ENCODE measurements around the gene PTPRK.
"Not testable (repeated sequence)": the region's sequence is repeated elsewhere in the genome, so short reads cannot be mapped to it uniquely, and the experiment has no call there.

The PTPRK gene

DNA sequence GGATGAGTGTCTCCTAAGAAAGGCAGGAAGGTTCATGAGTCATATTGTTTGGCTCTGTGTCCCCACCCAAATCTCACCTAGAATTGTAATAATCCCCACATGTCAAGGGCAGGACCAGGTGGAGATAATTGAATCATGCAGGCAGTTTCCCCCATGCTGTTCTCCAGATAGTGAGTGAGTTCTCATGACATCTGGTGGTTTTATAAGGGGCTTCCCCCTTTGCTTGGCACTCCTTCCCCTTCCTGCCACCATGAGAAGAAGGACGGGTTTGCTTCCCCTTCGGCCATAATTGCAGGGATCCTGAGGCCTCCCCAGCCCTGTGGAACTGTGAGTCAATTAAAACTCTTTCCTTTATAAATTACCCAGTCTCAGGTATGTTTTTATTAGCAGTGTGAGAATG lies 542.2 kb downstream of the PTPRK start:
- peaks cover 8 to 26% (median 18%) of the 10 kb centered on the region in 5 donors for H3K36me3 ChIP-seq (ENCODE audit: control insufficient read depth in 5 of 5, insufficient read depth in 5 of 5, low read length in 5 of 5)
- not testable (repeated sequence) for H3K27ac ChIP-seq (ENCODE audit: low read depth, low read length)

DNA sequence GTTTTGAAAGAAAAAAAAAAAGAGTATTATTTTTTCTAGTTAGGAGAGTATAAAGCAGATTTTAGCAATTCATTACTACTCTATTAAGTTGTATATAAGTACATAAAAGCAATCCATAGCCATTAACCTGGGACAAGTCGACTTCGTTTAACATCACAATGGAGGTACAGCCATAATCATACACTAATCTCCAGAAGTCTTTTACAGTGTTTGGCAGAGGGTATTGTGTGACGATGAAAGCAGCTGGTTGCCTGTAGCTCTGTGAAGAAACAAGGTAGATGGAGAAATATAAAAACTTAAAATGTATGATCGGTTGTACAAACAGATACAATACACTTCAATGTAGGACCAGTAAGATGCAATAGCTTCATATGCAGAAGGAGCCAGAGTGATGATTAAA lies 543.6 kb downstream of the PTPRK start:
- no peak overlapping the region for H3K9ac ChIP-seq (ENCODE audit: low read length in 5 of 5)
- no peaks in the 10 kb centered on the region for H3K4me1 ChIP-seq (ENCODE audit: control insufficient read depth in 5 of 5, insufficient read depth in 5 of 5, low read length in 5 of 5)
- no peak overlapping the region for H3K4me3 ChIP-seq (ENCODE audit: low read depth in 1 of 5, low read length in 5 of 5)
- H3K27me3 ChIP-seq (ENCODE audit: control insufficient read depth in 5 of 5, insufficient read depth in 4 of 5, low read length in 5 of 5), result no peaks in the 10 kb centered on the region
- H3K9me3 ChIP-seq (ENCODE audit: control insufficient read depth in 5 of 5, low read length in 5 of 5), result no peaks in the 10 kb centered on the region
- H3K36me3 ChIP-seq (ENCODE audit: control insufficient read depth in 5 of 5, insufficient read depth in 5 of 5, low read length in 5 of 5), result peaks cover 13 to 34% (median 22%) of the 10 kb centered on the region in 5 donors
- H3K27ac ChIP-seq (ENCODE audit: low read depth, low read length), result no peak overlapping the region

More for the DNA sequence above, 542.2 kb downstream of the PTPRK start:
- not testable (repeated sequence) for H3K27me3 ChIP-seq (ENCODE audit: control insufficient read depth in 5 of 5, insufficient read depth in 4 of 5, low read length in 5 of 5); H3K4me1 ChIP-seq (ENCODE audit: control insufficient read depth in 5 of 5, insufficient read depth in 5 of 5, low read length in 5 of 5); H3K4me3 ChIP-seq (ENCODE audit: low read depth in 1 of 5, low read length in 5 of 5); H3K9ac ChIP-seq (ENCODE audit: low read length in 5 of 5); H3K9me3 ChIP-seq (ENCODE audit: control insufficient read depth in 5 of 5, low read length in 5 of 5)

DNA sequence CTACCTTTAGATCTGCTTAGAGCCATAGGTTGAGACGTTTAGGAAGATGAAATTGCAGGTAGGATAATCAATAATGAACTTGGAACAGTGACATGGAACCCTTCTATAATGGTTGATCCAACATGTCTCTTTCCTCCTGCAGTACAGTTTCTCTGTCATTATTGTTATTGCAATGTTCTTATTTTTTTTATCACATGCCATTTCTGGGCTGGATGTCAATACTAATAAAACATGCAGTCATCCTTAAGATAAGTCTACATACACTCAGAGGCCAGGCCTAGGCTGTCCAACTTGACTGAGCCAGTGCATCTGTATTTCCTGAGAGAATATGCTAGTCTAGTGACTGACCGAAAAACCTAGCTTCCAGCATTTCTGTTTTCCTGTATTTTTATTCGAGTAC lies 544.3 kb downstream of the PTPRK start:
- no peaks in the 10 kb centered on the region for H3K9me3 ChIP-seq (ENCODE audit: control insufficient read depth in 5 of 5, low read length in 5 of 5)
- H3K27ac ChIP-seq (ENCODE audit: low read depth, low read length), result no peak overlapping the region
- H3K27me3 ChIP-seq (ENCODE audit: control insufficient read depth in 5 of 5, insufficient read depth in 4 of 5, low read length in 5 of 5), result no peaks in the 10 kb centered on the region
- peaks cover 13 to 35% (median 22%) of the 10 kb centered on the region in 5 donors for H3K36me3 ChIP-seq (ENCODE audit: control insufficient read depth in 5 of 5, insufficient read depth in 5 of 5, low read length in 5 of 5)
- H3K4me3 ChIP-seq (ENCODE audit: low read depth in 1 of 5, low read length in 5 of 5), result no peak overlapping the region
- H3K9ac ChIP-seq (ENCODE audit: low read length in 5 of 5), result no peak overlapping the region
- no peaks in the 10 kb centered on the region for H3K4me1 ChIP-seq (ENCODE audit: control insufficient read depth in 5 of 5, insufficient read depth in 5 of 5, low read length in 5 of 5)

DNA sequence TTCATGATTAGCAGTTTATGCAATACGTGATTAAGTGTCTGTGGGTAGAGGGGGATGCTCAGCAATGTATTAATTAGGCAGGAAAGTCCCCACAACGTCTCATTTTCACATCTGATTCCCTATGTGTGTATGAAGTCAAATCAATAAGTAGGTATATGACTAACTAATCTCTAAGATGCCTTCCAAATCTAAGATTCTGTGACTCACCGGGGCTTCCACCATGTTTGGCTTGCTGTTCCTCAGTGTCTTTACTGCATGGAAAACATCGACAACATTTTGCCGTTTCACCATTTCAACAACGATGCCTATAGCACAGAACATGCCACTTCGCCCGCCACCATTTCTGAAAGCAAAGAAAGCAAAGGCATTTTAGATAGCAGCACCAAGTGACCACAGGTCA lies 547.6 kb downstream of the PTPRK start:
- Histone ChIP-seq H3K36me3 (ENCODE audit: control insufficient read depth in 5 of 5, insufficient read depth in 5 of 5, low read length in 5 of 5) (peaks cover 13 to 24% (median 20%) of the 10 kb centered on the region in 5 donors), H3K4me1 (ENCODE audit: control insufficient read depth in 5 of 5, insufficient read depth in 5 of 5, low read length in 5 of 5) (no peaks in the 10 kb centered on the region), H3K27ac (ENCODE audit: low read depth, low read length) (no peak overlapping the region), H3K4me3 (ENCODE audit: low read depth in 1 of 5, low read length in 5 of 5) (no peak overlapping the region), H3K27me3 (ENCODE audit: control insufficient read depth in 5 of 5, insufficient read depth in 4 of 5, low read length in 5 of 5) (no peaks in the 10 kb centered on the region), H3K9me3 (ENCODE audit: control insufficient read depth in 5 of 5, low read length in 5 of 5) (no peaks in the 10 kb centered on the region), H3K9ac (ENCODE audit: low read length in 5 of 5) (no peak overlapping the region)

DNA sequence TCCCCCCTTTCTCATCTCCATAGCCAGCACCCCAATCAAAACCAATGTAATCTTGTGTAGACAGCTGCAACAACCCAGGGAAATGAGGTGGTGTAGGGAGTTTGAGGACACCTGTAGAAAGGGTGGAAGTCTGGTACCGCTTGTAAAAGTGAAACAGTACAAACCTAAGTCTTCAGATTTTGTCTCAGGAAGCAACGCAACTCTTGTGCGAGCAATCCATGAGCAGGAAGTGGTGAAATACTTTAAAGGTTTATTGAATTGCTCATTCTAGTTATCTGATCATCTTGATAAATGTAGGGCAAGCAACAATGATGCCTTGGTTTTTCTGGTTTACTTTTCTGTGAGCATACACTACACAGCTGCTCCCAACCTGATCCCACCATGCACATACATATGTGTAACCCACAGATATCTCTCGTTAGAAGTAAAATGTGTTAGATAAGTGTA lies 548.4 kb downstream of the PTPRK start:
- Histone ChIP-seq H3K4me1 (ENCODE audit: control insufficient read depth in 5 of 5, insufficient read depth in 5 of 5, low read length in 5 of 5) (no peaks in the 10 kb centered on the region), H3K27me3 (ENCODE audit: control insufficient read depth in 5 of 5, insufficient read depth in 4 of 5, low read length in 5 of 5) (no peaks in the 10 kb centered on the region), H3K9ac (ENCODE audit: low read length in 5 of 5) (no peak overlapping the region), H3K9me3 (ENCODE audit: control insufficient read depth in 5 of 5, low read length in 5 of 5) (no peaks in the 10 kb centered on the region), H3K4me3 (ENCODE audit: low read depth in 1 of 5, low read length in 5 of 5) (no peak overlapping the region), H3K27ac (ENCODE audit: low read depth, low read length) (no peak overlapping the region), H3K36me3 (ENCODE audit: control insufficient read depth in 5 of 5, insufficient read depth in 5 of 5, low read length in 5 of 5) (peaks cover 13 to 24% (median 19%) of the 10 kb centered on the region in 5 donors)

DNA sequence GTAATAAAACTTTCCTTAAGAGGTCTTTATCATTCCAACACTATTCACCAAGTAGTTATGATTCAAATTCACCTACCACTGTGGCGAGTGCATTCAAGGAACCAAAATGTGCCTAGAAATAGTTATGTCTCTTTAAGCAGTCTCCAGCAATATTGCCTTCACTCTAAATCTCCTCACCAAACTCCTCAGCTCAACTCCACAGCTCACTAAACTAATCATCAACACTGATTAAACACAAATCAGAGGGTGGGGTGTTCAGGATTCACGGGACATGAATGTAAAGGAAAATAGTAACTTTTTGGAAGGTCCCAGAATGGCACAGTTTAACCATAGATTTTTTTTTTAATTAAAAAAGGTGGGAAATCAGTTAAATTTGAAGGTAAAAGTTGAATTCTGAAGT lies 549.0 kb downstream of the PTPRK start:
- H3K36me3 ChIP-seq (ENCODE audit: control insufficient read depth in 5 of 5, insufficient read depth in 5 of 5, low read length in 5 of 5), result peaks cover 11 to 23% (median 19%) of the 10 kb centered on the region in 5 donors
- no peak overlapping the region for H3K4me3 ChIP-seq (ENCODE audit: low read depth in 1 of 5, low read length in 5 of 5)
- no peaks in the 10 kb centered on the region for H3K4me1 ChIP-seq (ENCODE audit: control insufficient read depth in 5 of 5, insufficient read depth in 5 of 5, low read length in 5 of 5)
- H3K27ac ChIP-seq (ENCODE audit: low read depth, low read length), result no peak overlapping the region
- no peak overlapping the region for H3K9ac ChIP-seq (ENCODE audit: low read length in 5 of 5)
- no peaks in the 10 kb centered on the region for H3K27me3 ChIP-seq (ENCODE audit: control insufficient read depth in 5 of 5, insufficient read depth in 4 of 5, low read length in 5 of 5)
- no peaks in the 10 kb centered on the region for H3K9me3 ChIP-seq (ENCODE audit: control insufficient read depth in 5 of 5, low read length in 5 of 5)

DNA sequence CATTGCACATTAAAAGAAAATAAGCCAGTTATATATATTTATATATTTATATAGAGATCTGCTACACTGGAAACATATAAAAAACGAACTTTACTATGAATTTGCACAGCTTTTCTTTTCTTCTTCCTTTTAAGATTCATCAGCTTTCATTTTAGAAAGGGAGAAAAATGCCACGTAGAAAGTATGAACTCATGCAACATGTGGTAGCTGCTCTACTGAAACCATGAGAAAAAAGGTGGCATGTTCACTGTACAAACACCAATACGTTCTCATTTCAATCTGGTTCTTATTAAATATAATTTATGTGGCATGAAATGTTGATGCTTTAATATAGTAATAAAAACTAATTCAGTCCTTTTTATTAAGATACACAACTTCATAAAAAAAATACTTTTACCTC lies 550.7 kb downstream of the PTPRK start:
- Histone ChIP-seq H3K4me1 (ENCODE audit: control insufficient read depth in 5 of 5, insufficient read depth in 5 of 5, low read length in 5 of 5) (no peaks in the 10 kb centered on the region), H3K9ac (ENCODE audit: low read length in 5 of 5) (no peak overlapping the region), H3K27ac (ENCODE audit: low read depth, low read length) (no peak overlapping the region), H3K36me3 (ENCODE audit: control insufficient read depth in 5 of 5, insufficient read depth in 5 of 5, low read length in 5 of 5) (peaks cover 5 to 18% (median 14%) of the 10 kb centered on the region in 5 donors), H3K4me3 (ENCODE audit: low read depth in 1 of 5, low read length in 5 of 5) (no peak overlapping the region), H3K27me3 (ENCODE audit: control insufficient read depth in 5 of 5, insufficient read depth in 4 of 5, low read length in 5 of 5) (no peaks in the 10 kb centered on the region), H3K9me3 (ENCODE audit: control insufficient read depth in 5 of 5, low read length in 5 of 5) (no peaks in the 10 kb centered on the region)

DNA sequence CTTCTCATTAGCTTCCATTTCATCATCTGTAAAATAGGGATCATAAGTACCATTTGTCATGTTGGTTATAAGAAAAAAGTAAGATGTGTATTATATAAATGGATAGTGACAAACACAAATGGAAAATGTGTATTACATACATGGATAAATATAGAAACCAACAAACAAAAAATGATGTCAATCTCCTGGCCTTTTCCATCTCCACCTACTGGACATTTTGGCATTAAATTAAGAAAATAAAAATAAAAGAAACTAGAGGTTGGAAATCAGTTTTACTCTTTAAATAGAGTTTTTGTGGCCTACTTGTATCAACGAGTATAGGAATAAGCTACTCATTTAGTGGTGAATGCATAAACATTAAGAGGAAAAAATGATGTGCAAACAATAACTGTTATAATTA lies 552.0 kb downstream of the PTPRK start:
- Histone ChIP-seq H3K27me3 (ENCODE audit: control insufficient read depth in 5 of 5, insufficient read depth in 4 of 5, low read length in 5 of 5) (no peaks in the 10 kb centered on the region), H3K4me1 (ENCODE audit: control insufficient read depth in 5 of 5, insufficient read depth in 5 of 5, low read length in 5 of 5) (no peaks in the 10 kb centered on the region), H3K27ac (ENCODE audit: low read depth, low read length) (no peak overlapping the region), H3K9ac (ENCODE audit: low read length in 5 of 5) (no peak overlapping the region), H3K9me3 (ENCODE audit: control insufficient read depth in 5 of 5, low read length in 5 of 5) (no peaks in the 10 kb centered on the region), H3K36me3 (ENCODE audit: control insufficient read depth in 5 of 5, insufficient read depth in 5 of 5, low read length in 5 of 5) (peaks cover 5 to 18% (median 12%) of the 10 kb centered on the region in 5 donors), H3K4me3 (ENCODE audit: low read depth in 1 of 5, low read length in 5 of 5) (no peak overlapping the region)

DNA sequence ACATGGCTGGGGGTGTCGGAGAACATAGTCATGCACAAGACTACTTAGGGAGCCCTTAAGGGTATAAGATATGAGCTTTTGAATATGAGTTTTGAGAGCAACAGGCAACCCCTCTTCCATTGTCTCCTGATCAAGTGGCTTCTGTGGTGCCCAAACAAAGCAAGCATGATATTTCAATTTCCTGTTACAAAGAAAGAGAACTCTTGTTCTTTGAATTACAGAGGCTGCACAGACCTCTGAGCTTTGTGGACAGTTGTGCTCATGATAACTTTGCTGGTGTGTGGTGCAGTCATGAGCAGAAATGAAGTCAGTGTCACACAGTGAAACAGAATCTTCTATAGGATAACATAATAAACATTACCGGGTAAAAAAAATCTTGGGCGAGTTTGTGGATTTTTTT lies 552.7 kb downstream of the PTPRK start:
- Histone ChIP-seq H3K36me3 (ENCODE audit: control insufficient read depth in 5 of 5, insufficient read depth in 5 of 5, low read length in 5 of 5) (peaks cover 5 to 18% (median 10%) of the 10 kb centered on the region in 5 donors), H3K27ac (ENCODE audit: low read depth, low read length) (no peak overlapping the region), H3K4me1 (ENCODE audit: control insufficient read depth in 5 of 5, insufficient read depth in 5 of 5, low read length in 5 of 5) (no peaks in the 10 kb centered on the region), H3K27me3 (ENCODE audit: control insufficient read depth in 5 of 5, insufficient read depth in 4 of 5, low read length in 5 of 5) (no peaks in the 10 kb centered on the region), H3K9me3 (ENCODE audit: control insufficient read depth in 5 of 5, low read length in 5 of 5) (no peaks in the 10 kb centered on the region), H3K9ac (ENCODE audit: low read length in 5 of 5) (no peak overlapping the region), H3K4me3 (ENCODE audit: low read depth in 1 of 5, low read length in 5 of 5) (no peak overlapping the region)

DNA sequence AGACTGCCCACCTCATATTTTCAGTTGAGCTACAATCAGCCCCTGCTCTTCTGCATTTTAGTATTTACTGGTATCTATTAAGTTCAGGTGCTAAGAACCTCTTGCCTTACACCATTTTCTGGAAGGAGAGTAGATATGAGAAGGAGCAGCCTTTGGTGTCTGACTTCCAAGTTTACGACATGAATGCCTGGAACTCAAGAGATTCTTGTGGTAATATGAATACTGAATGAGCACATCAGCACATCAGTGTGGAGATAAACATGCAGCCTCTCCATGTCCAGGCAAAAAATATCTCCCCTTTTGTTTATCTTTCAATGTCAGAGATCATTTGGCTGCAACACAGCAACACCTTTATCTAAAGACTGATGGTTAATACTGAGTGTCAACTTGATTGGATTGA lies 553.8 kb downstream of the PTPRK start:
- Histone ChIP-seq H3K9ac (ENCODE audit: low read length in 5 of 5) (no peak overlapping the region), H3K36me3 (ENCODE audit: control insufficient read depth in 5 of 5, insufficient read depth in 5 of 5, low read length in 5 of 5) (peaks cover 0 to 11% (median 4%) of the 10 kb centered on the region in 5 donors), H3K9me3 (ENCODE audit: control insufficient read depth in 5 of 5, low read length in 5 of 5) (no peaks in the 10 kb centered on the region), H3K27ac (ENCODE audit: low read depth, low read length) (no peak overlapping the region), H3K4me1 (ENCODE audit: control insufficient read depth in 5 of 5, insufficient read depth in 5 of 5, low read length in 5 of 5) (no peaks in the 10 kb centered on the region), H3K27me3 (ENCODE audit: control insufficient read depth in 5 of 5, insufficient read depth in 4 of 5, low read length in 5 of 5) (no peaks in the 10 kb centered on the region), H3K4me3 (ENCODE audit: low read depth in 1 of 5, low read length in 5 of 5) (no peak overlapping the region)

DNA sequence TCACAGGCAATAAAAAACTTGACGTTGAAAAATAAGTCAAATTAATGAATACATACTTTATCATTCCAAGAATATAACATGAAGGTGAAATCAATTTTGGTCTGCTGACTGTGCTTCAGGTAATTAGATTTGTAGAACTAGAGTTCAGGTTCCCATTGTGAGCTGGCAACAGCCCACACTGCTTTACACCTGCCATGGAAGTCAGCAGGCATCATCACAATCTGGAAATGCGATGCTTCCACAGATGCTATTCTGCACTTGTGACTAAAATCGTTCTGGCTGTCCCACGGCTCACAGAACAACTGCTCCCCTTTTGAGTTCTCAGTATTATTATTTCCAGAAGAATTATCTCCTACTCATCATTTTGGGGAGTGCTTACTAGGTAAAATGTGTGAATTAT lies 556.9 kb downstream of the PTPRK start:
- peaks cover 0 to 3% (median 0%) of the 10 kb centered on the region in 5 donors for H3K36me3 ChIP-seq (ENCODE audit: control insufficient read depth in 5 of 5, insufficient read depth in 5 of 5, low read length in 5 of 5)
- no peaks in the 10 kb centered on the region for H3K4me1 ChIP-seq (ENCODE audit: control insufficient read depth in 5 of 5, insufficient read depth in 5 of 5, low read length in 5 of 5)
- H3K9me3 ChIP-seq (ENCODE audit: control insufficient read depth in 5 of 5, low read length in 5 of 5), result no peaks in the 10 kb centered on the region
- H3K27me3 ChIP-seq (ENCODE audit: control insufficient read depth in 5 of 5, insufficient read depth in 4 of 5, low read length in 5 of 5), result no peaks in the 10 kb centered on the region
- H3K4me3 ChIP-seq (ENCODE audit: low read depth in 1 of 5, low read length in 5 of 5), result no peak overlapping the region
- H3K27ac ChIP-seq (ENCODE audit: low read depth, low read length), result no peak overlapping the region
- no peak overlapping the region for H3K9ac ChIP-seq (ENCODE audit: low read length in 5 of 5)

Data from subcutaneous abdominal adipose tissue (tissue), 5 donors.